Stimulated activated CD8-positive, alpha-beta memory T cell treated with anti-CD3 and anti-CD28 coated beads, Interleukin-12 subunit alpha, Interleukin-12 subunit beta, amount 100 ng/mL, for 24 hours (primary cell): ENCODE measurements around the gene HSD17B3.
"Not testable (repeated sequence)": the region's sequence is repeated elsewhere in the genome, so short reads cannot be mapped to it uniquely, and the experiment has no call there.

ENCODE experiments used
- DNase-seq: peaks from one replicate; pipeline ENCODE4 v3.0.0-alpha.2; 2020; ENCODE audit errors: extremely low read depth

Gene HSD17B3

DNA sequence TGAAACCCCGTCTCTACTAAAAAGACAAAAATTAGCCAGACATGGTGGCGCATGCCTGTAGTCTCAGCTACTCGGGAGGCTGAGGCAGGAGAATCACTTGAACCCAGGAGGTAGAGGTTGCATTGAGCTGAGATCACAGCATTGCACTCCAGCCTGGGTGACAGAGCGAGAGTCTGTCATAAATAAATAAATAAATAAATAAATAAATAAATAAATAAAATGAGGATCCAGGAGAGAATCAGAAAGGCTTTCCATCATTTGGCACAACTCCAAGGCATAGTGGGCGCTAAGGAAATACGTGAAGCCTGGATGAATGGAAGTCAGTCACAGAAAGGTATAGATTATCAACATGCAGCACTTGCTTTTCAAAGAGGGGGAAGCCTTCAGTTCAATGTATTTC, 65.6 kb downstream of the HSD17B3 start:
- not testable (repeated sequence) for DNase-seq

DNA sequence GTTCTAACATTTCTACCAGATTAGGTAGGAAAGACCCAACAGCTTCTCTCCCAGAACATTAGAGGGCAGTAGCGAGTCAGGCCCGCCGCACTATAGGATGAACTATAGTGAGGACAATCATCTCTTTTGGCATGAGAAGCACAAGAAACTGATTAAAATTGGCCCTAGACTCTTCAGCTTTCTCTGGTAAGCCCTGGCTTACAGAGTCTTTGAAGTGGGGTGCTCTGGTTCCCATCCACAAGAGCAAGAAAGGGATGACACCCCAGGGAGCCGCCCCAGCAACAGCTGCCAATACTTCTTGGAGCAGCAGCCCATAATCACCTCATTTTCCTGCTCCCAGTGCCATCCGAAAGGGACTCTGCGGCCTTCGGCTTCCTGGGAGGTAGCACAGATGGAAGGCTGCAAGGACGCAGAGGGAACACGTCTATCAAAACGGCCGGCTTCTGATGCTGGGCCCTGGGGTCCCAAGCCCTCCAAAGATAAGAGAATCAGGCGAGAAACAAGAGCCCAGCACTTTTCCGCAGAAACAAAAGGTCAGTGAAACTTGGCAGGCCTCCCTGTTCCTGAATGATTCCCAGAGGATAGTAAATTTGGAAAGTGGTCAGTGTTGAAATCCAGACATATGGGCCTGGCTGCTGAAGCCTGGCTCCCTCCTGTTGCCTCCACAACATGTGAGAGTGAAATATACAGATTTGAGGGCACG, 69.3 kb downstream of the HSD17B3 start:
- DNase-seq: no peak

DNA sequence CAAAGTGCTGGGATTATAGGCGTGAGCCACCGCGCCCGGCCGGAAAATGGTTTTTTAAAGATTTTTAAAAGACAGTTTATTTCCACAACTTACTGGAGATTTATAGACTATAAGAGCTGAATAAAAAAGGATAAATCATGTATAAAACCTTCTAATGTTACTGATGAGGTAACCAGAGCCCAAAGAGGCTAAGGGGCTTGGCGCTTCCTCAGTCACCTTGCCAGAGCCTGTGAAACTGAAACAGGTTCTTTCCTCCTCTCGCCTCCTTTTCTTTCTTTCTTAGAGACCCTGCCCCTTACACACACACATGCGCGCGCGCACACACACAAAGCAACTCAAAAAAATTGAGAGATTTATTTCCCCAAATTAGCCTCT, 69.8 kb downstream of the HSD17B3 start:
- DNase-seq: no peak

DNA sequence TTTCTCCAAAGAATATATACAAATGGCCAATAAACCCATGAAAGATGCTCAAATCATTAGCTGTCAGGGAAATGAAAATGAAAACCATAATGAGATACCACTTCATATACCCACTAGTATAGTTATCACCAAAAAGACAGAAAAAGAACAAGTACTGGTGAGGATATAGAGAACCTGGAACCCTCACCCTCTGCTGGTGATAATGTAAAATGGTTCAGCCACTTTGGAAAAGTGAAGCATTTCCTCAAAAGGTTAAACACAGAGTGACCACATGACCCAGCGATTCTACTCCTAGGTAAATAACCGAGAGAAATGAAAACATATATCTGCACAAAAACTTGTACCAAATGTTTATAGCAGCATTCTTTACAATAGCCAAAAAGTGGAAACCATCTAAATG, 72.0 kb downstream of the HSD17B3 start:
- DNase-seq: no peak

DNA sequence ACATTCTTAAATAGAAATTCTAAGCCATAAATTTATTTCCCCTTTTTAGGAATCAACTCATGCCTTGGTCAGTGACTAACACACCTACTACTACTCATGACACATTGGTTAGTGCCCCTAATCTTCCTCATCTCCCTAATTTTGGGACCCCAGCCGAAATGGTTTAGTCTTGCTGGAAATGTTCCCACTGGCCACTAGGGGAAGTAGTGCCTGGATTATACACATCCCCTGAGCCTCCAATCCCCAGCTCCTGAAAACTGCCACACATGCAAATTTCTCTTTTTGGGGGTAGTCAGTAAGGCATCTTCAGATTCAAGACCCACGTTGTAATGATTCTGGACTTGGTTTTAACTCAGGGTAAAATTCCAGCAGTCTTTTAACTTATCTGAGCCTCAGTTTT, 79.8 kb downstream of the HSD17B3 start:
- no peak for DNase-seq

DNA sequence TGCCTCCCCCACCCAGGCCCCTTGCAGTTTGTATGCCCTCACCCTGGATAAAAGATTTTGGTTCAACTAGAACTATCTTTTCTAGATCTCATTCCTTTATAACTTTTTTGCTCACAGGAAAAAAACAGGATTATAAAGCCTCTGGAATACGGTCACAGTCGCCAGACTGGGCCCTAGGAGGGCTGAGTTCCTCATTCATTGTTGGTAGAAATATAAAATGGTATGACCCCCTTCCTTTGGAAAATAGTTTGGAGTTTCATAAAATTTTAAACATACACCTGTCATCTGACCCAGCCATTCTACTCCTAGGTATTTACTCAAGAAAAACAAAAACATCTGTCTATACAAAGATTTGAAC, 82.1 kb downstream of the HSD17B3 start:
- no peak for DNase-seq

DNA sequence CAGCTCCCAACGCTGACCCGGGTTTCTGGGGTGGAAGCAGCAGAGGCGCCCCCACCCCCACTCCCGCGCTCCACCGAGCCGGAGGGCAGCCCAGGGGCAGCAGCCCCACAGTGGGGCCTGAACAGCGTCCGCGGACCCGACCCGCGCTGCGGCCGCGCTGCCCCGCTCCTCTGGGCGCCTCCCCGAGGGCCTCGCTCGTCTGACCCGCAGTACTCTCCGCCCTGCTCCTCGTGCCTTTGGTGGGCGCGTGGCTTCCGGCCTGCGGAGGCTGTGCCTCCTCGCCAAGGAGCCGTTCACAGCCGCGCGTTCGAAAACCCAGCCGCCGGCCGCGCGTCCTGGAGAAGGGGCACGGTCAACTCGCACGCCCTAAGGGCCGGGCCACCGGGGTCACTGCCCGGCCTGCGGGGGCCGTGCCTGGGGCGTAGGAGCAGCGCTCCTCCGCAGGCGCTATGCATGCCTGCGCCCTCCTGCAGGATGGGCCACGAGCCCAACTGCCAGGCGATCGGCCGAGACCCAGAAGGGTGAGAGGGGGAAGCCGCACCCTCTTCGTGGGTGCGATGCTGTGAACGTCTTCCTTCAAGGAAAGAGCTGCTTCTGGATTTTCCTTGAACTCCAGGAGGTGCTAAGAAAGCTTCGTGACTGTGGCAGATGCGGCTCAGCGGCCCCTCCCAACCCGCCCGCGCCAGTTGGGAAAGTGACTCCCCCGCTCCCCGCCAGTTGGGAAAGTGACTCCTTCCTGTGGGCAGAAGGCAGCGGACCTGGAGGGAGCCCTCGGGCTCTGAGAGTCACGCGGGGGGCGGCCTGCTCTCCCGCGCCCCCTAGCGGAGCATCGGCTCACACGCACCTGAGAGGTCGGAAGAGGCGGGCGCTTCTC, 82.7 kb downstream of the HSD17B3 start:
- no peak for DNase-seq

DNA sequence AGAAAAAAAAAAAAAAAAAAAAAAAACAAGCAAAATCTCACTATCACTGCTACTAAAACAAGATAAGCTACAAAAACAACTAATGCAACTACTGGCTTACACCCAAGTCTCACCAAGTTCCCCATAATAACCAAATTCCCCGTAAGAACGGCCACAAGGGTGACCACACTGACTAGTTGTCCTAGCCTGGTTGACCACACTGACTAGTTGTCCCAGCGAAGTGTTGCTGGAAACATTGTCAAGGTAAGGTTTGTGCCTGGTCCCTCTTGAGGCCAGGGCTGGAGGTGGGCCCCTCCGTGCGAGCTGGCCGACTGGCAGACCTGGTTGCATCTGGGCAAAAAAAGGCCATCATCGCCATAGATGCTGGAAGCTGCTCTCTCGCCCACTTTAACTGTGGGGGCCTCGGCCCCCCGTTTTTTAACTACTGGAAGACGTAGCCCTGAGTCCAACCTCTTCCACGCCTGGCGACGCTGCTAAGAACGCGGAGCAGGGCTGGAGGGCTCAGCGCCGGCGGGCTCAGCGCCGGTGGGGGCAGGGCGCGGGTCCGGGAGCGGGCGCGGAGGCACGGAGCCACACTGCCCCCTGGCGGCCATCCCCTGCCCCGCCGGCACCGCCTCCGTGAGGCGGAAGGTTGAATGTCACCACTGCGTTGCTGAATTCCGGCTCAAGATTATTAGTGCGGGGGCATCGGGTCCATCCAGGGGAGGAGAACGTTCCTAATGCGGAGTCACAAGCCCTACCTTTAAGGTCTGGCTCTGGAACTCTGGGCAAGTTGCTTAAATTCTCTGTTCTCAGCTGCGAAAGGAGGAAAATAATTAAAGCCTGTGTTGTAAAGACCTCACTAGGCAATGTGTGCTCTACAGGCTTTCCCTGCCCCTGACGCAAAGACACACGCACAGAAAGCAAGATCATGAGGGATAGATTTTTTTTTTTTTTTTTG, 84.0 kb downstream of the HSD17B3 start:
- DNase-seq: peak; percentile 45

DNA sequence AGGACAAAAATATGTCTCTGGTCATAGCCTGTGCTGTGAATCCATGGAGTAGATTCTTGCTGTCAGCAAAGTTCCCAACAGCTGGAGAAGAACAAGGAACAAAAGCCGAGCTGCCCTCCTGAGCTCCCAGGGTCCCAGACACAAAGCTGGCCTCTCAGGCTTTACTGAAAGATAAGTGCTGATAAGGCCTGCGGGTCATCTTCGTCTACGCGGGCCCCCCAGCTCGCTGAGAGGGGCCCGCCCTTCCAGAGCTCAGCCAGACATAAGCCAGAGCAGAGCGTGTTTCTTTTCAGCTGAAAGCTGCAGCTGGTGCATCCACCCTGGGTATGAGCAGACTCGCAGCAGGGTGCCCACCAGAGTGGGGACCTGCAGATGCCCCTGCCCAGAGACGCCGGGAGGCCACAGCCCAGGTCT, 84.7 kb downstream of the HSD17B3 start:
- no peak for DNase-seq

DNA sequence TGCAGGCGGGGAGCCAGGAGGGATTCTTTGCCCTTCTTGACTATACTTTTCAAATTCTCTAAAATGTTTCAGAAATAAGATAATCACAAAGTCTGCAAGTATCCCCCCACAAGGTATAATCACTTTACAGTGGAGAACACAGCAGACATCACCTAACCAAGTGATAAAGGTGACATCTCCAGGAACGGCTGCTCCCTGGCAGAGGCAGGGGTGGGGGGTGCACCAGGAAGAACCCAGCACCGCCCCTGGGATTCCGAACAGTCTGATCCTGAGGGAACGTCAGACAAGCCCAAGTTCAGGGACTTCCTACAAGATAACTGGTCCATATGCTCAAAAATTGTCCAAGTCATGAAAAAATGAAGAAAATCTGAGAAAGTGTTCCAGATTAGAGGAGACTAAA, 85.4 kb downstream of the HSD17B3 start:
- DNase-seq: no peak

DNA sequence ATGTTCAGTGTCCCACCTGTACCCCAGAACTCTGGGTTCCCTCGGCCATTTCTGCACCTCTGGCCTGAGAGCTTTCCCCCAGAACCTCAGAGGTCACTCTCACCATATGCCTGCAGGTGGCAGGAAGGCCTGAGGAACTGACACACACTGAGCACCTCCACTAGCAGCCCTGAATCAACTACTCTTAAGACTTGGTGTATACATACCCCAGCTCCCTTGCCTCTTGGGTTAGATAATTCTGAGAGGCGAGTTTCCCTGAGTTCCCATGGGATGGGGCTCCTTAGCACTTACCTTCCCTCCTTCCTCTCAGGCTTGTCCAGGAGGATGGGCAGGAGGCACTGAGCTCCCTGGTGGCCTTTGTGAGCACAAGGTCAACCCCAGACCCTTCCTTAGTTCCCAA, 86.1 kb downstream of the HSD17B3 start:
- no peak for DNase-seq

DNA sequence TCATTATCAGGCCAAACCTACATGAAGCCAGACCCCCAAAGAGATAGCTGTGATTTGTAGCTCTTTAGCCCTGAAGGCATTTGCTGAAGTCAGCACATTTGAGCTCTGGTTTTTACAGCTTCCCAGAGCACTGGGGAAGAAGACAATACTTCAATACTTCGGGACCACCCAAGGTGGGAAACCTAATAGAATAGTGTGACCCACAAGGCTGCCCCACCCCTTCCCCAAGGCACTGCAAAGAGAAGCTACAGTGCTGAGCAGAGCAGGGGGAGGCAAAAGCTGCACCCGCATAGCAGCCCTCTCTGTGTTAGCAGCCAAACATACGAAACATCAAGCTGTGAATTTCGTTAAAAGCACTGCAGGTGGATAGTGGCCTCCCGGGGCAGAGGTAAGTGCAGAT, 87.3 kb downstream of the HSD17B3 start:
- no peak for DNase-seq

DNA sequence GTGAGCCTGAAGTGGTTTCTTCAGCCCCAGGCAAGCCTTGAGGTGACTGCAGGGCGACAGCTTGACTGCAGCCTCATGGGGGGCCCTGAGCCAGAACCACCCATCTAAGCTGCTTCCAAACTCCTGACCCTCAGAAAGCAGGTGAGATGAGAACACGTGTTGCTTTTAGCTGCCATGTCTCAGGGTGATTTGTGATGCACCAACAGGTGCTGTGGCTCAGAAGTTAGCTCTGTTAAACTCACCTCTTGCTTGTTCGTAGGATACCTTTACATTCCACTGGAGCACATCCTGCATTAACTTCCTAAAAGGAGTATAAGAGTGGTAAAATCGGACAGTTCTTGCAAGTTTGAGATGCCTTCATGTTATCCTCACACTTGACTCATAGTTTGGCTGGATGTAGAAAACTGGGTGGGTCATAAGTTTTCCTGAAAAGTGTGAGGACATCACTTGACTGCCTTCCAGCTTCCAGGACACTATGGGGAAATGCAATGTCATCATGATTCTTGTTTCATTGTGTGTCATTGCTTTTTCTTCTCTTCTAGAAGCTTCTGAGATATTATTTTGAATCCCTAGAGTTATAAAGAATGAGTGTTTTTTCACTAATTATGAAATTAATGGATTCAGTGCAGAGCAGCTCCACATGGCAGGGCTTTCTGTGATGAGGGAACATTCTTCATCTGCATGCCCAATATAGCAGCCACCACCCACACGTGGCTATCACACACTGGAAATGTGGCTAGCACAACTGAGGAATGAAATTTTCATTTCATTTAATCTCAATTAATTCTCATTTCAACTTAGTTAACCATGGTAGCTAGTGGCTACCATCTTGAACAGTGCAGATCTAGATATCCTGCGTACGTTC, 92.3 kb downstream of the HSD17B3 start:
- DNase-seq: no peak

DNA sequence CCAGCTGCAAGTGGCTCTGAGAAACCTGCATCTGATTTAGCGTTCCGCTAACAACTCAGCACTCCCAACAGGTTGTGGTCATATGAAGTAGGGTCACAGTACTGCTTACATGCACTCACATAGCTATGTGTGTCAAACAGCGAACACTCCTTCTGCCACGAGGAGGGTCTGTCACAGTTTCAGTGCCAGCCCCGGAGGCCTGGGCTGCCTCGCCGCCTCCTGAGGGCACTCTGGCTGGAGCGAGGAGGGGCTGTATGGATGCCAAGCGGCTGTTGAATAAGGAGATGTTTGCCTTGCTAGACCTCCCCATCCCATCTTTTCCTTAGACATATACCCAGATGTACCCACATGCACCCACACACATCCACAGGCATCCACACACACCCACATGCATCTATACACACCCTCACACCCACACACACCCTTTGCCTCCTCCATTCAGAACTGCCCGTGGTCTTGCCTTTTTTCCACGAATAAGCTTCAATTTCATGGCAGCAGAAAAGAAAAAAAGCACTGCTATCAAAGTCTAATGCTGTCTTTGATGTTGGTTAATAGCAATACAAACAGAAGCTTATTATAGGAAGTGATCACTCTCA, 95.7 kb downstream of the HSD17B3 start:
- no peak for DNase-seq

DNA sequence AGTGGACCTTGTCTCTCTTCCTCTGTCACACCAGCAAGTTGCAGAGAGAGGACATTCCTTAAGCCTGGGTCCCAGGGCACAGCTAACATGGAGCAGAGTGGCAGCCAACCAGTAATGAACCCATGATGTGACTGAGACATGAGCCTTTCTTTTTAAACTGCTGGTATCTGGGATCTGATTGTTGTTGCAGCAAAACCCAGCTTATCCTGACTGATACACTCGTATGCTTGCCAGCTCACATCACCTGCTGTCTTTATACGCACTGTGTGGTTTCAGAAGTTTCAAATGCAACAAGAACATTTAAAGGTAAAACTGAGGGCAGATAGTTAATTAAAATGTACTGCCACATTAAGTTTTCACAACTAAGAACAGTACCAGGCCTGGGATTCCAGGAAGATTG, 97.1 kb downstream of the HSD17B3 start:
- DNase-seq: no peak

DNA sequence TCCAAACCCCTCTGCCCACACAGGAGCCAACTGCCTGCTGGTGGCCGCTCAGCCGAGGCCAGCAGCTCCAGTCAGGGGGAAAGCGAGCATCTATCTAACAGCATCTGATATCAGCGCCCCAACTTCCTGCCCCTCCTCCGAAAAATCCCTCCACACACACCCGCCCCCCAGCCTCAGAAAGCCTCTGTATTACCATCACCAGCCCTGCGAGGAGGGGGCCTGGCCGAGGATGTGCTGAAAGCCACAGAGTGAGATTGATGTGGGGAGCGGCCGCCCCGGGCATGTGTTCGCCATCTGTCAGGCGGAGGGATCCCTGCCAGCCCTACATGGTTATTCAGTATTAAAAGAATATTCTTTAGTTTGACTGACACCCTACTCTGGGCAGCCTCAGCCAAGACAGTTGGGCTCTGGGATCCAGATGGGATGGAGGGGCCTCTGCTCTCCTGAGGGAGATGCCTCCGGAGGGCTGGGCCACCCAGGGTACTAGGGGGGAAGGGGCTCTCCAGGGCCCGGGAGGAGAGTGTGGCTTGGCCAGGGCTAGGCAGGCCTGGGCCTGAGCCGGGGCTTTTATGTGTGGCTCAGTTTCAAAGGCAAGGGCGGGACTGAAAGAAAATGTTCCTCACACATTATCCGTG, 98.0 kb downstream of the HSD17B3 start:
- no peak for DNase-seq

DNA sequence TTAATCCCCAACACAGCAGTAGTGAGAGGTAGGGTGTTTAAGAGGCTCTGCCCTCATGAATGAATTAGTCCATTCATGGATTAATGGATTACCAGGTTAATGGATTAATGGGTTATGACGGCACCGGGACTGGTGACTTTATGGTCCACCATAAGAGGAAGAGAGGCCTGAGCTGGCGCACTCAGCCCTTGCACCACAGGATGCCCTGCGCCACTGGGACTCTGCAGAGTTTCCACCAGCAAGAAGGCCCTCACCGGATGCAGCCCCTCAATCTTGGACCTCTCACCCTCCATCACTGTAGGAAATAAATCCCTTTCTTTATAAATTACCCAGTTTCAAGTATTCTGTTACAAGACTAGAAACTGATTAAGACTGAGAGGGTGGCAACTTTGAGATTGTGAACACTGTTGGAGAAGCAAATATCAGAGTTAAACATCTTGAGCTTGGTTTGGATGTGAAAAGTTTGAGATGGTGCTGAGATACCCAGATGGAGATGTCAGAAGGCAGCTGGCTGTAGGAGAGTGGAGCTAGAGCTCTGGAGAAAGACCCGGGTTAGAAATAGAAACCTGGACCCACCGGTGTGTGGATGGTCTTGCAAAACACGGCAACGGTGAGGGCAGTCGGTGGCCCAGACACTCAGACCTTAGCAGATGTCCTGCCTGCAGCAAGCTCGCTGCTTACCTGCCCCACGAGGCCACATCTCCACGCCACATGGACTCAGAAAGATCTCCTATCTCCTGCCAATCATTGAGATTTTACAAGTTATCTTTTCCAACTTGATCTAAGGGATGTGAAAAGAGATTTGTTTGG, 98.8 kb downstream of the HSD17B3 start:
- DNase-seq: no peak

DNA sequence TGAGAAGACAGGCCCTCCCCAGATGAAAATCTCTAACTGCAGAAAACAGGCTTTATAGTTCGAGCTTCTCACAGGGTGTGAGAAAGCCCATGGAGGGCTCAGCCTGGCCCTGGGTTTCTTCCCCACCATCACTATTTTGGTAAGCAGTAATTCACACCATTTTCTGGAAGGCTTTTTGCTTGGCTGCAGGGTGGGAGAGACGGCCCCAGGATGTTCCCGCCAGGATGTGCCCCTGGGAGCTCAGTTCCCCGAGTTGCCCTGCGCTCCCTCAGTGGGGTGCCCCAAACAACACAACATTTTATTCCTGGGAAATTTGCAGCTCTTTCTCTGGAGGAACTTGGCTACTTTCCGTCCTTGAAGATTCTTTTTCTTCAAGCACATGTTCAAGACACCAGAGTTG, 100.8 kb downstream of the HSD17B3 start:
- no peak for DNase-seq

DNA sequence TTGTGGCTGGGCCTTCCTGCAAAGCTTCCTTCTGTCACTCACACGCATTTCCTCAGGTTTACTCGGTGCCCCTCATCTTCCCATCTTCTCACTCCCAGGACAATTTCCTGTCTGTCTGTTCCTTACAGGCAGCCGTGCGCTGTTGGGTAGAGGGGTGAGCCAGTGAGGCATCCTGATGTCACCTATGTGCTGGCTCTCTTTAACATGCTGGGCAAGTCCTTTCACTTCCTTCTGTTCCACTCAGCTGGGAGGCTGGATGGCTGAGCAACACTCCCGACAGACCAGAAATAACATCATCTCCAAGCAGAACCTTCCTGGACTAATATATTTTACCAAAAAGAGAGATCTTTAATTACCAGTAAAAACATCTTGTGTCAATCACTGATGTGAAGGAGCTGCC, 103.0 kb downstream of the HSD17B3 start:
- no peak for DNase-seq

DNA sequence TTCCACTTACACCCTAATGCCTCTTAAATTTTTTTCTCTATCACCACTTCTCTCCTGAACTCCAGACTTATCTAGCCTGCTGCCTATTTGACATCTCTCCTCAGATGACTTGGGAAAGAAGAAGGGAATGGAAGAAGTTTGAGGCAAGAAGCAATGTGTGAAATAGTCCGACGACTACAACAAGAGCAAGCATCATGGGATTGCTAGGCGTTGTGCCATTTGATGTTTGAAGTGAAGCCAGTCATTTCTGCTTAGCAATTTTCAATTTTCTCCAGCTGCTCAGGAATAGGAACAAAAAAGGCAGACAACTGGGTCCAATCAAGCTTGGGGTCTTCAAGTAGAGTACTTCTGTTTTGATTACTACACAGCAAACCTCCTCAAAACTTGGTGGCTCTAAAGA, 106.4 kb downstream of the HSD17B3 start:
- no peak for DNase-seq
